ENCODE data around the gene CD84.

DNA sequence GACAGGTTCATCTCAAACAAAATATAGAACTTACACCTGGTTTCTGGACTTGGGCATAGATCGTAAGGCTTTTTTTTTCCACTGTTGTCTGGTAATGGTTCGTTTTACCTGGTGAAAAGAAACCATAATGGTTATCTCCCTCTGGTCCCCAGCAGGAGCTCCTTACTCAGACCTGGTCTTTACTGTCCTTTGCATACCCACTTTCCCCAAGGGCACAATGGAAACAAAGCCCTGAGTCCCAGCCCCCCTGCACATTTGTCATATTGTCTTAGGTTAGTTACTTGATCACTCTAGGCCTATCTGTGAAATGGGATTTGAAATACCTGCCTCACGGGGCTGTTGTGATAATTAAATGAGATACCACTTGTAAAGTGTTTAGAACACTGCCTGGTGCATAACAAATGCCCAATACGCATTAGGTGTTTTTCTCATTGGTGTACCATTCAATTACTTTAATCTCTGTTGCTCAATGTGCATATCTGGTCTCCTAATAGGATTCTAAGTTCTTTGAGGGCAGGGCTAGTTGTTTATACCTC, 40.5 kb upstream of the CD84 start:
- no peak for TF ChIP-seq CTCF (conservative IDR thresholded peaks at IDR 0.05; ENCODE audit: low read length)
- no peak for TF ChIP-seq EZH2phosphoT487 (IDR thresholded peaks at IDR 0.05; ENCODE audit: borderline replicate concordance, low read depth, low read length)

Data from OCI-LY7 (cell line).